ENCODE measurements around the gene TMEM217.

The TMEM217 gene

GRCh38 chr6:37233541-37233940 is 24.4 kb downstream of the TMEM217 start:
- no peak overlapping the region for H3K4me2 ChIP-seq (ENCODE audit: low read depth, low read length)
- TF ChIP-seq EZH2 (optimal IDR thresholded peaks at IDR 0.05; ENCODE audit: low read depth, low read length) (no peak), EZH2phosphoT487 (IDR thresholded peaks at IDR 0.05; ENCODE audit: low read length) (no peak)
- TF ChIP-seq, protein P1, sequence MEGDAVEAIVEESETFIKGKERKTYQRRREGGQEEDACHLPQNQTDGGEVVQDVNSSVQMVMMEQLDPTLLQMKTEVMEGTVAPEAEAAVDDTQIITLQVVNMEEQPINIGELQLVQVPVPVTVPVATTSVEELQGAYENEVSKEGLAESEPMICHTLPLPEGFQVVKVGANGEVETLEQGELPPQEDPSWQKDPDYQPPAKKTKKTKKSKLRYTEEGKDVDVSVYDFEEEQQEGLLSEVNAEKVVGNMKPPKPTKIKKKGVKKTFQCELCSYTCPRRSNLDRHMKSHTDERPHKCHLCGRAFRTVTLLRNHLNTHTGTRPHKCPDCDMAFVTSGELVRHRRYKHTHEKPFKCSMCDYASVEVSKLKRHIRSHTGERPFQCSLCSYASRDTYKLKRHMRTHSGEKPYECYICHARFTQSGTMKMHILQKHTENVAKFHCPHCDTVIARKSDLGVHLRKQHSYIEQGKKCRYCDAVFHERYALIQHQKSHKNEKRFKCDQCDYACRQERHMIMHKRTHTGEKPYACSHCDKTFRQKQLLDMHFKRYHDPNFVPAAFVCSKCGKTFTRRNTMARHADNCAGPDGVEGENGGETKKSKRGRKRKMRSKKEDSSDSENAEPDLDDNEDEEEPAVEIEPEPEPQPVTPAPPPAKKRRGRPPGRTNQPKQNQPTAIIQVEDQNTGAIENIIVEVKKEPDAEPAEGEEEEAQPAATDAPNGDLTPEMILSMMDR (IDR thresholded peaks at IDR 0.05; ENCODE audit: low read length): no peak
- H2AFZ ChIP-seq (ENCODE audit: low read length): no peak overlapping the region
- no peak overlapping the region for H3K4me3 ChIP-seq (ENCODE audit: low read length)
- no peaks in the 10 kb centered on the region for H3K27me3 ChIP-seq (replicated peaks; ENCODE audit: insufficient read depth, low read length)
- H3K9ac ChIP-seq (ENCODE audit: low read length): no peak overlapping the region
- H3K4me1 ChIP-seq (ENCODE audit: low read length): no peaks in the 10 kb centered on the region
- no peak overlapping the region for H3K27ac ChIP-seq (ENCODE audit: low read length)
- no peaks in the 10 kb centered on the region for H3K9me3 ChIP-seq (replicated peaks; ENCODE audit: insufficient read depth, low read length)
- H4K20me1 ChIP-seq (ENCODE audit: insufficient read depth, low read length): no peaks in the 10 kb centered on the region
- no peaks in the 10 kb centered on the region for H3K36me3 ChIP-seq (replicated peaks; ENCODE audit: insufficient read depth, low read length)
- DNase-seq: no peak
- no peaks in the 10 kb centered on the region for H3K9me2 ChIP-seq (replicated peaks; ENCODE audit: insufficient read depth, low read length)
- H3F3A ChIP-seq (ENCODE audit: insufficient read depth, low read length): no peaks in the 10 kb centered on the region
- no peaks in the 10 kb centered on the region for H3K79me2 ChIP-seq (ENCODE audit: low read length)

DNA sequence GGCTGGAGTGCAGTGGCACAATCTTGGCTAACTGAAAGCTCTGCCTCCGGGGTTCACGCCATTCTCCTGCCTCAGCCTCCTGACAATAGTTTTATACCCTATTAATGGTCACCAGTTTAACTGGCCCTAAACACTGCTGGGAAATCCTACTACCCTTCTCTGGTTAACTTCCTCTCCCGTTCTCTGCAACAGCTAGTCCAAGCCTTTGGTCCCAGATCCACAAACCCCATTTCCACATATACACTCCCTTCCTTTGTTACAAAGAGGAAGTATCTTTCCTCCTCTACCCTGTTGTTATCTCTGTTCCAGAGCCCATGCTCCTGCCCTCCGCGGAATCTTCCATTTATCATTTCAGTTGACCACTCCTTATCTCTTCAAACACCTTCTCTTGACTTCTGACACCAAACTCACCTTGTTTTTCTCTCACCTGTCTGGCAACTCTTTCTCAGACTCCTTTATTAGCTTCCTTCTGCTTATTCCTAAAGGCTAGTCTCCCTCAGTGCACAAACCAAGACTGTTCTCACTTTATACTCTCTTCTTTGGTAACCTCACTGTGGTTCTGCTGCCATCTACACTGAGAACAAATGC is 25.4 kb downstream of the TMEM217 start:
- Histone ChIP-seq H3K27me3 (replicated peaks; ENCODE audit: insufficient read depth, low read length) (no peaks in the 10 kb centered on the region), H3K9me3 (replicated peaks; ENCODE audit: insufficient read depth, low read length) (no peaks in the 10 kb centered on the region), H3K36me3 (replicated peaks; ENCODE audit: insufficient read depth, low read length) (no peaks in the 10 kb centered on the region), H4K20me1 (ENCODE audit: insufficient read depth, low read length) (no peaks in the 10 kb centered on the region), H3K9ac (ENCODE audit: low read length) (no peak overlapping the region), H3K79me2 (ENCODE audit: low read length) (no peaks in the 10 kb centered on the region), H3K4me2 (ENCODE audit: low read depth, low read length) (no peak overlapping the region), H3F3A (ENCODE audit: insufficient read depth, low read length) (no peaks in the 10 kb centered on the region), H3K4me3 (ENCODE audit: low read length) (no peak overlapping the region), H3K9me2 (replicated peaks; ENCODE audit: insufficient read depth, low read length) (no peaks in the 10 kb centered on the region), H3K4me1 (ENCODE audit: low read length) (no peaks in the 10 kb centered on the region), H2AFZ (ENCODE audit: low read length) (no peak overlapping the region), H3K27ac (ENCODE audit: low read length) (no peak overlapping the region)
- no peak for DNase-seq
- TF ChIP-seq EZH2 (optimal IDR thresholded peaks at IDR 0.05; ENCODE audit: low read depth, low read length) (no peak), EZH2phosphoT487 (IDR thresholded peaks at IDR 0.05; ENCODE audit: low read length) (no peak)
- TF ChIP-seq, protein P1 (IDR thresholded peaks at IDR 0.05; ENCODE audit: low read length): no peak

GRCh38 chr6:37230104-37230503 is 27.8 kb downstream of the TMEM217 start:
- Histone ChIP-seq H3F3A (ENCODE audit: insufficient read depth, low read length) (no peaks in the 10 kb centered on the region), H3K9me2 (replicated peaks; ENCODE audit: insufficient read depth, low read length) (no peaks in the 10 kb centered on the region), H3K4me2 (ENCODE audit: low read depth, low read length) (no peak overlapping the region), H3K4me1 (ENCODE audit: low read length) (no peaks in the 10 kb centered on the region), H3K36me3 (replicated peaks; ENCODE audit: insufficient read depth, low read length) (no peaks in the 10 kb centered on the region), H4K20me1 (ENCODE audit: insufficient read depth, low read length) (no peaks in the 10 kb centered on the region), H2AFZ (ENCODE audit: low read length) (no peak overlapping the region), H3K9ac (ENCODE audit: low read length) (no peak overlapping the region), H3K4me3 (ENCODE audit: low read length) (no peak overlapping the region), H3K79me2 (ENCODE audit: low read length) (no peaks in the 10 kb centered on the region), H3K9me3 (replicated peaks; ENCODE audit: insufficient read depth, low read length) (no peaks in the 10 kb centered on the region), H3K27ac (ENCODE audit: low read length) (no peak overlapping the region), H3K27me3 (replicated peaks; ENCODE audit: insufficient read depth, low read length) (no peaks in the 10 kb centered on the region)
- no peak for DNase-seq
- TF ChIP-seq, protein P1 (IDR thresholded peaks at IDR 0.05; ENCODE audit: low read length): no peak
- TF ChIP-seq EZH2 (optimal IDR thresholded peaks at IDR 0.05; ENCODE audit: low read depth, low read length) (no peak), EZH2phosphoT487 (IDR thresholded peaks at IDR 0.05; ENCODE audit: low read length) (no peak)

All from MM.1S (cell line).